Stimulated activated CD8-positive, alpha-beta memory T cell treated with anti-CD3 and anti-CD28 coated beads, Interleukin-15, amount 100 ng/mL, for 4 hours (primary cell): ENCODE data around the gene SPG7.
"Not testable (repeated sequence)": the region's sequence is repeated elsewhere in the genome, so short reads cannot be mapped to it uniquely, and the experiment has no call there.

Experiments
- DNase-seq, 2 donors: peaks; one replicate each; pipeline ENCODE4 v3.0.0-alpha.2; 2020; ENCODE audit warnings: low read depth in 2 of 2

Gene SPG7

GRCh38 chr16:89507834-89508590, at the start of gene SPG7:
TSS of gene SPG7 (plus strand) at chr16:89508403. CDS start at chr16:89508418, 15 bp downstream.
- DNase-seq: peak; percentile 70 to 86

GRCh38 chr16:89458551-89458950, 49.7 kb upstream of the SPG7 start:
- no peak for DNase-seq

- no peak for DNase-seq
These were observed 49.2 kb upstream of the SPG7 start for GRCh38 chr16:89458967-89459366.

- no peak for DNase-seq
These were observed 47.6 kb upstream of the SPG7 start for GRCh38 chr16:89460556-89460955.

- not testable (repeated sequence) for DNase-seq
These were observed 46.3 kb upstream of the SPG7 start for GRCh38 chr16:89461890-89462289.

- DNase-seq: not testable (repeated sequence)
These were observed 45.6 kb upstream of the SPG7 start for GRCh38 chr16:89462639-89463038.

GRCh38 chr16:89463312-89463711, 44.9 kb upstream of the SPG7 start:
- not testable (repeated sequence) for DNase-seq

- DNase-seq: no peak
These were observed 41.3 kb upstream of the SPG7 start for GRCh38 chr16:89466920-89467319.

GRCh38 chr16:89467382-89467781, 40.8 kb upstream of the SPG7 start:
- DNase-seq: no peak

GRCh38 chr16:89472711-89473075, 35.5 kb upstream of the SPG7 start:
- no peak for DNase-seq

GRCh38 chr16:89473136-89473712, 35.0 kb upstream of the SPG7 start:
- DNase-seq: no peak

GRCh38 chr16:89473791-89474414, 34.3 kb upstream of the SPG7 start:
- no peak for DNase-seq

- no peak for DNase-seq
These were observed 33.1 kb upstream of the SPG7 start for GRCh38 chr16:89475144-89475543.

GRCh38 chr16:89476379-89476778, 31.8 kb upstream of the SPG7 start:
- DNase-seq: no peak

- no peak for DNase-seq
These were observed 31.4 kb upstream of the SPG7 start for GRCh38 chr16:89476811-89477261.

GRCh38 chr16:89478576-89479221, 29.5 kb upstream of the SPG7 start:
- no peak for DNase-seq

GRCh38 chr16:89481356-89481955, 26.7 kb upstream of the SPG7 start:
- no peak for DNase-seq

- DNase-seq: no peak
These were observed 25.9 kb upstream of the SPG7 start for GRCh38 chr16:89482150-89482816.

- DNase-seq: no peak
These were observed 25.4 kb upstream of the SPG7 start for GRCh38 chr16:89482817-89483205.

- no peak for DNase-seq
These were observed 24.1 kb upstream of the SPG7 start for GRCh38 chr16:89484041-89484501.

- no peak for DNase-seq
These were observed 23.1 kb upstream of the SPG7 start for GRCh38 chr16:89484923-89485679.
